ENCODE results near the gene SV2C. TPM values are rescaled to one million over a fixed set of nuclear protein-coding genes. Genes with fewer than 3 reads are reported as not detected.
A peak's percentile ranks its signal among the peaks of the same experiment; 100 is the strongest.

SV2C gene
- total and polyA plus RNA-seq, 4 donors: under 0.01 to 0.04 (median 0.03) TPM; not detected in 1

DNA sequence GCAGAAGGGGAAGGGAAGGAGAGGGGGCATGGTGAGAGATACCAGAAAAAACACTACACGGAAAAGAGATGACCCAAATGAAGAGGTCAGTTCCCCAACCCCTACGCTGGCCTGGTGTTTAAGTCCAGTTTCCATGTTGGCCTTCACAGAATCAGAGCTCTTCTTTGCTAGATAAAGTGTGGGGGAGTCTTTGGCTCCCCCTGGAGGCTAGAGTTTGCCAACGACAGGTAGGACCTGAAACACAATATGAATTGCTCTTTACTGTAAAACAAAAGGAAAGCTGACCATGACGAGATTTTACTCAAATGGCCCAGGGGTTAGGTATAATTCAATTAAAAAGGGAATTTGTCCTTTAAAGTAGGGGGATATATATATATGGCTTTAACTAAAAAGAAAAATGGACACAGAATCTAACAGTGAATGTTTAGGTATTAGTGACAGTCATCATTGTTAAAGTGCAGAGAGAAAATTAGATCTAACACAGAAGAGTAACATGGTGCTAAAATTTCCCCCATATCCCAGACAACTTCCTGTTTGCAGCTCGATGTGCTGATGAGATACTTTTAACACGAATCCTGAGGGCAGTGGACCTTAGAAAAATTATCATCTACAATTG is 92.0 kb downstream of the SV2C start:
- Histone ChIP-seq H3K9ac (ENCODE audit: low read depth in 1 of 2, low read length in 2 of 2) (no peak overlapping the region), H3K9me3 (ENCODE audit: control insufficient read depth in 4 of 4, low read length in 3 of 4) (no peaks in the 10 kb centered on the region), H3K27me3 (ENCODE audit: control insufficient read depth in 4 of 4, insufficient read depth in 4 of 4, low read length in 3 of 4) (no peaks in the 10 kb centered on the region), H3K4me1 (ENCODE audit: control insufficient read depth in 4 of 4, insufficient read depth in 4 of 4, low read length in 3 of 4) (no peaks in the 10 kb centered on the region), H3K27ac (ENCODE audit: low read depth in 1 of 2, low read length in 2 of 2) (no peak overlapping the region), H3K36me3 (ENCODE audit: control insufficient read depth in 4 of 4, insufficient read depth in 3 of 4, low read depth in 1 of 4, low read length in 3 of 4) (no peaks in the 10 kb centered on the region), H3K4me3 (ENCODE audit: low read depth in 1 of 3, low read length in 3 of 3) (no peak overlapping the region)
- DNase-seq (ENCODE audit: low spot score): peak; percentile 58
- peak; percentile 77 to 88 for TF ChIP-seq RAD21 (IDR thresholded peaks at IDR 0.05)
- no peak for TF ChIP-seq RXRA (IDR thresholded peaks at IDR 0.05)
- peak; percentile 61 for TF ChIP-seq CTCF (IDR thresholded peaks at IDR 0.05; ENCODE audit: low read depth, low read length, missing input control)
- 28% methylated on average over 6 of the region's 6 CpGs for WGBS

DNA sequence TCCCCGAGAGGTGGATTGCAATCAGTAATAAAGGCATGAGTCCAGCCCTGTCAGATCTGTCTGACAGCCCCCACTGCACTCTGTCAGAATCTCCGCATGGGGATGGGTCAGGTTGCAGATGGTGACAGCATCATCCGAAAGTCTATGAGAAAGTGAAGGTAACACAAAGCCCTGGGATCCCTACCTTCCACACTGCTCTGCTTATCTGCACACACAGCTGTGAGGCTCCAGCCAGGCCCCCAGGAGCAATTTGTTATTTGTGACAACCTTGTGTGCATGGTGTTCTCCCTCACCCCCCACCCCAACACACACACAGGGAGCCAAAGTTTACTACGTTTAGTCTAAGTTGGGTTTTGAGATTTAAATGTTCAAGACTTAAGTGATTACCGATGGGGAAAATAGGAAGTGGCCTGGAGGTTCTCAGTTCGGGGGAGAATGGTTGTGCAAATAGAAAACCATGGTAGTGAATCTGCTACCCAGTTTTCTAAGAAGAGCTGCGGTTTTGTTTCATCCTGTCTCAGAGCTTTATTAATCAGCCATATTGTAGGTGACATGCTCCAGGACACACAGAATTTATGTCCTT is 92.7 kb downstream of the SV2C start:
- H3K36me3 ChIP-seq (ENCODE audit: control insufficient read depth in 4 of 4, insufficient read depth in 3 of 4, low read depth in 1 of 4, low read length in 3 of 4): no peaks in the 10 kb centered on the region

More for the DNA sequence above, 92.7 kb downstream of the SV2C start:
- no peaks in the 10 kb centered on the region for H3K4me1 ChIP-seq (ENCODE audit: control insufficient read depth in 4 of 4, insufficient read depth in 4 of 4, low read length in 3 of 4)
- no peak overlapping the region for H3K4me3 ChIP-seq (ENCODE audit: low read depth in 1 of 3, low read length in 3 of 3)
- no peak overlapping the region for H3K9ac ChIP-seq (ENCODE audit: low read depth in 1 of 2, low read length in 2 of 2)
- TF ChIP-seq, protein P1, sequence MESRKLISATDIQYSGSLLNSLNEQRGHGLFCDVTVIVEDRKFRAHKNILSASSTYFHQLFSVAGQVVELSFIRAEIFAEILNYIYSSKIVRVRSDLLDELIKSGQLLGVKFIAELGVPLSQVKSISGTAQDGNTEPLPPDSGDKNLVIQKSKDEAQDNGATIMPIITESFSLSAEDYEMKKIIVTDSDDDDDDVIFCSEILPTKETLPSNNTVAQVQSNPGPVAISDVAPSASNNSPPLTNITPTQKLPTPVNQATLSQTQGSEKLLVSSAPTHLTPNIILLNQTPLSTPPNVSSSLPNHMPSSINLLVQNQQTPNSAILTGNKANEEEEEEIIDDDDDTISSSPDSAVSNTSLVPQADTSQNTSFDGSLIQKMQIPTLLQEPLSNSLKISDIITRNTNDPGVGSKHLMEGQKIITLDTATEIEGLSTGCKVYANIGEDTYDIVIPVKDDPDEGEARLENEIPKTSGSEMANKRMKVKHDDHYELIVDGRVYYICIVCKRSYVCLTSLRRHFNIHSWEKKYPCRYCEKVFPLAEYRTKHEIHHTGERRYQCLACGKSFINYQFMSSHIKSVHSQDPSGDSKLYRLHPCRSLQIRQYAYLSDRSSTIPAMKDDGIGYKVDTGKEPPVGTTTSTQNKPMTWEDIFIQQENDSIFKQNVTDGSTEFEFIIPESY (IDR thresholded peaks at IDR 0.05): no peak
- TF ChIP-seq EGR1 (IDR thresholded peaks at IDR 0.05; ENCODE audit: low read depth in 2 of 2) (no peak), FOXA1 (IDR thresholded peaks at IDR 0.05) (no peak), RAD21 (IDR thresholded peaks at IDR 0.05) (no peak), TAF1 (conservative IDR thresholded peaks at IDR 0.05) (no peak), SP1 (IDR thresholded peaks at IDR 0.05) (no peak), NR2F2 (IDR thresholded peaks at IDR 0.05) (no peak), CTCF (IDR thresholded peaks at IDR 0.05; ENCODE audit: low read depth, low read length, missing input control) (no peak), GABPA (IDR thresholded peaks at IDR 0.05 in 1 of 2, conservative IDR thresholded peaks at IDR 0.05 in 1 of 2) (no peak), YY1 (IDR thresholded peaks at IDR 0.05) (no peak), HNF4A (conservative IDR thresholded peaks at IDR 0.05) (no peak), FOXA2 (IDR thresholded peaks at IDR 0.05) (no peak), REST (IDR thresholded peaks at IDR 0.05) (no peak), HNF4G (IDR thresholded peaks at IDR 0.05) (no peak), JUND (IDR thresholded peaks at IDR 0.05) (no peak), RXRA (IDR thresholded peaks at IDR 0.05) (no peak)
- TF ChIP-seq, protein P2, sequence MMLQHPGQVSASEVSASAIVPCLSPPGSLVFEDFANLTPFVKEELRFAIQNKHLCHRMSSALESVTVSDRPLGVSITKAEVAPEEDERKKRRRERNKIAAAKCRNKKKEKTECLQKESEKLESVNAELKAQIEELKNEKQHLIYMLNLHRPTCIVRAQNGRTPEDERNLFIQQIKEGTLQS (IDR thresholded peaks at IDR 0.05): no peak
- DNase-seq (ENCODE audit: low spot score): no peak
- H3K27ac ChIP-seq (ENCODE audit: low read depth in 1 of 2, low read length in 2 of 2): no peak overlapping the region
- no peaks in the 10 kb centered on the region for H3K27me3 ChIP-seq (ENCODE audit: control insufficient read depth in 4 of 4, insufficient read depth in 4 of 4, low read length in 3 of 4)
- WGBS: 71% methylated on average over 7 of the region's 7 CpGs
- H3K9me3 ChIP-seq (ENCODE audit: control insufficient read depth in 4 of 4, low read length in 3 of 4): no peaks in the 10 kb centered on the region

All from liver (tissue), 9 donors.